BLaER1 (cell line): ENCODE data around the gene PDLIM4.

Experiments used
- H3K27ac ChIP-seq: shearing (Covaris generic); formaldehyde crosslinking; 2 replicates; pipeline ENCODE4 v1.8.1; 2022
- H3K27me3 ChIP-seq: shearing (Covaris generic); formaldehyde crosslinking; 2 replicates; pipeline ENCODE4 v1.8.1; 2022
- H3K36me3 ChIP-seq: shearing (Covaris generic); formaldehyde crosslinking; 2 replicates; pipeline ENCODE4 v1.8.1; 2022
- H3K4me1 ChIP-seq: shearing (Covaris generic); formaldehyde crosslinking; 2 replicates; pipeline ENCODE4 v1.8.1; 2022
- H3K4me2 ChIP-seq: shearing (Covaris generic); formaldehyde crosslinking; 2 replicates; pipeline ENCODE4 v1.8.1; 2022
- H3K4me3 ChIP-seq: shearing (Covaris generic); formaldehyde crosslinking; 2 replicates; pipeline ENCODE4 v1.8.1; 2022
- H3K9ac ChIP-seq: shearing (Covaris generic); formaldehyde crosslinking; 2 replicates; pipeline ENCODE4 v1.8.1; 2022
- H3K9me3 ChIP-seq: shearing (Covaris generic); formaldehyde crosslinking; 2 replicates; pipeline ENCODE4 v1.8.1; 2022
- H4K20me1 ChIP-seq: shearing (Covaris generic); formaldehyde crosslinking; 2 replicates; pipeline ENCODE4 v1.8.1; 2022
- Cebpa-rat ChIP-seq: shearing (Covaris generic); IDR thresholded peaks from 2 replicates; pipeline ENCODE4 v1.8.1; 2022

Gene PDLIM4

DNA sequence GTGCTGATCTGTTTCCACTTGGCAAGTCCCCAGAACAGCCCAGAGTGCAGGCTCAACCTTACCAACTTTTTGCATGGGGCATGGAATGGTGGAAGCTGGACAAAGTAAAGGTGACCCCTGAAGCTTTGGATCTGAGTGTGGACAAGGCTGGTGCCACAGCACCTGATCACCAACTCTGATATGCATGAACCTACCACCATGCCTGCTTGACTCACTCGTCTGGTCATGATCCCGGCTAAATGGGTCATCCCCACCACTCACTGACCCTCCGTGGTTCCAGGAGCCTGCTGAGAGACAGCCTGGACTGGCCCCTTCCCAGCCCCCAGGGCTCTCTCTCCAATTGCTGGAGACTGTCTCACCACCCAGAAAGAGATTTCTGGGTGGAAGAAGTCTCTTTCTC is 22.3 kb downstream of the PDLIM4 start:
- H3K9me3 ChIP-seq = peaks cover 14% of the 10 kb centered on the region; the same call in 1 of the 2 replicates
- no peak overlapping the region for H3K4me3 ChIP-seq
- H3K27ac ChIP-seq = no peak overlapping the region
- peak overlapping the region; percentile 55; the same call in 1 of the 2 replicates for H3K4me2 ChIP-seq
- H3K36me3 ChIP-seq = no peaks in the 10 kb centered on the region
- no peaks in the 10 kb centered on the region for H3K27me3 ChIP-seq
- no peaks in the 10 kb centered on the region for H4K20me1 ChIP-seq
- H3K4me1 ChIP-seq = peaks cover 17% of the 10 kb centered on the region
- TF ChIP-seq Cebpa-rat = no peak
- no peak overlapping the region for H3K9ac ChIP-seq

DNA sequence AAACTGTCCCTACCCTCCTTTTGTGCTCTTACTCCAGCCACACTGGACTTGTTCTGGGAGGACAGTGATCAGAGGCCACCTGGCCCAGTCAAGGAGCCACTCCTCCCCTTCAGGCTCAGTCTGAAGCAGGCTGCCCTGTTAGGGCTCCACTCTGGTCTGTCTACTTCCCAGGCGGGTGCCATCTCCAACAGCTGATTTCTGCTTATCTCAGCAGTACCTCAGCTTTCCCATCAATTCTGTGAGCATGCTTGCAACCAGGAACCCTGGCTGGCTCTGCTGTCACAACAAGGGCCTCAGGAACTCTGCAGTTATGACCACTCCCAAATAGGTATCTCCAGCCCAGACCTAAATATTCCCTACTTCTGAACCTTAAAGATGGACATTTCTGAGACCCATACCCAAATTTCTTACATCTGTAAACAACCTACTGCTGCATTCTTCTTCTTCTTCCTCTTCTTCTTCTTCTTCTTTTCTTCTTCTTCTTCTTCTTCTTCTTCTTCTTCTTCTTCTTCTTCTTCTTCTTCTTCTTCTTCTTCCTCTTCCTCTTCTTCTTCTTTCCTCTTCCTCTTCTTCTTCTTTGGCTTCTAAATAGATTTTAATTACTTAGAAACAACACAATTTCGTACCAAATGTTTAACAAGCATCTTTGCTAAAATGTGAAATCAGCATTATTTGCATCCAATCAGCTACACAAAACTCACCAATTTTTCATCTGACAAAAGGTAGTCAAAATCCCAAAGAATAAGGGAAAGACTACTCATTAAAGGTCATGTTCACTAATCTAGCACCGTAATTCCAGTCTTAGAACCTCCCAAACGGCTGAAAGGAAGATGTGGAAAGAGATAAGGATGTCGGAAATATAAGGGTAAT is 23.1 kb downstream of the PDLIM4 start:
- no peak for TF ChIP-seq Cebpa-rat
- H3K9me3 ChIP-seq = peaks cover 14% of the 10 kb centered on the region; the same call in 1 of the 2 replicates
- H3K4me1 ChIP-seq = peaks cover 17% of the 10 kb centered on the region
- no peak overlapping the region for H3K27ac ChIP-seq
- no peaks in the 10 kb centered on the region for H3K27me3 ChIP-seq
- H4K20me1 ChIP-seq = no peaks in the 10 kb centered on the region
- no peak overlapping the region for H3K4me2 ChIP-seq
- H3K36me3 ChIP-seq = no peaks in the 10 kb centered on the region
- no peak overlapping the region for H3K9ac ChIP-seq
- H3K4me3 ChIP-seq = no peak overlapping the region

- Histone ChIP-seq H4K20me1 (no peaks in the 10 kb centered on the region), H3K4me3 (no peak overlapping the region), H3K36me3 (no peaks in the 10 kb centered on the region), H3K4me1 (peaks cover 17% of the 10 kb centered on the region), H3K27ac (no peak overlapping the region), H3K9me3 (peaks cover 14% of the 10 kb centered on the region; the same call in 1 of the 2 replicates), H3K4me2 (no peak overlapping the region), H3K9ac (no peak overlapping the region), H3K27me3 (no peaks in the 10 kb centered on the region)
- no peak for TF ChIP-seq Cebpa-rat
Measured at GRCh38 chr5:132281856-132282614, 24.5 kb downstream of the PDLIM4 start.

DNA sequence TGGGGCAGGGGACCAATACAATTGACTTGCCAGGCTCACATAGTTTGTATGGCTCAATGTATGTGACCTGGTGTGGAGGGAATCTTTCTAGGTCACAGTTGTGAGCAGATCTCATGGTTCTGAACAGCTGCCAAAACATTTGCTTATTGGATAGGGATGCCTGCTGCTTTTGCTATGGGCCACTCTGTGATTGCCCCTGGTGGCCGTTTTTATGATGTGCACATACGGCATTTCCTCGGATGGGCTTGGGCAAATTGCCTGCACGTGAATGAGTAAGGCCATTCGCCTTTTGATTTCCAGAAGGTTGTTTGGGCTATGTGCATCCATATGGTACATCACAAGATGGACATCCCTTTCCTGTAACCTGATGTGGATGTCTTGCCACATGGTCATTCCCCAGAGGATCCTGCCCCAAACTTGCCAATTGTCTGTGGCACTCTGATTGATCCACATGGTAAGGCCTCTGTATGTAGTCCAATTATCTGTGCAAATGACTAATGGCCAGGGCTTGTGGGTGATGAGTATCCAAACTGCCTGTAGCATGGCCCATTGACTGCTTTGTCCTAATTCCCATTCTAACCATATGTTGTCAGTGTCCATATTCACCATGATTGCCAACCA is 26.0 kb downstream of the PDLIM4 start:
- Histone ChIP-seq H3K4me1 (peaks cover 12% of the 10 kb centered on the region), H3K9me3 (peaks cover 14% of the 10 kb centered on the region; the same call in 1 of the 2 replicates), H3K27ac (no peak overlapping the region), H3K9ac (no peak overlapping the region), H3K36me3 (no peaks in the 10 kb centered on the region), H3K4me2 (no peak overlapping the region), H3K4me3 (no peak overlapping the region), H4K20me1 (no peaks in the 10 kb centered on the region), H3K27me3 (no peaks in the 10 kb centered on the region)
- no peak for TF ChIP-seq Cebpa-rat

GRCh38 chr5:132289097-132289496 is 31.6 kb downstream of the PDLIM4 start:
- Histone ChIP-seq H3K36me3 (no peaks in the 10 kb centered on the region), H3K9me3 (no peaks in the 10 kb centered on the region), H3K4me1 (peaks cover 15% of the 10 kb centered on the region), H3K4me3 (no peak overlapping the region), H3K27ac (no peak overlapping the region), H3K27me3 (no peaks in the 10 kb centered on the region), H3K9ac (no peak overlapping the region), H4K20me1 (no peaks in the 10 kb centered on the region), H3K4me2 (no peak overlapping the region)
- TF ChIP-seq Cebpa-rat = no peak

- Histone ChIP-seq H4K20me1 (no peaks in the 10 kb centered on the region; the same call in 1 of the 2 replicates), H3K36me3 (no peaks in the 10 kb centered on the region), H3K4me1 (peaks cover 31% of the 10 kb centered on the region), H3K27ac (no peak overlapping the region), H3K9me3 (no peaks in the 10 kb centered on the region), H3K27me3 (peaks cover 19% of the 10 kb centered on the region), H3K4me3 (no peak overlapping the region), H3K9ac (no peak overlapping the region), H3K4me2 (no peak overlapping the region)
- TF ChIP-seq Cebpa-rat = no peak
Measured at GRCh38 chr5:132291026-132291425, 33.5 kb downstream of the PDLIM4 start.

DNA sequence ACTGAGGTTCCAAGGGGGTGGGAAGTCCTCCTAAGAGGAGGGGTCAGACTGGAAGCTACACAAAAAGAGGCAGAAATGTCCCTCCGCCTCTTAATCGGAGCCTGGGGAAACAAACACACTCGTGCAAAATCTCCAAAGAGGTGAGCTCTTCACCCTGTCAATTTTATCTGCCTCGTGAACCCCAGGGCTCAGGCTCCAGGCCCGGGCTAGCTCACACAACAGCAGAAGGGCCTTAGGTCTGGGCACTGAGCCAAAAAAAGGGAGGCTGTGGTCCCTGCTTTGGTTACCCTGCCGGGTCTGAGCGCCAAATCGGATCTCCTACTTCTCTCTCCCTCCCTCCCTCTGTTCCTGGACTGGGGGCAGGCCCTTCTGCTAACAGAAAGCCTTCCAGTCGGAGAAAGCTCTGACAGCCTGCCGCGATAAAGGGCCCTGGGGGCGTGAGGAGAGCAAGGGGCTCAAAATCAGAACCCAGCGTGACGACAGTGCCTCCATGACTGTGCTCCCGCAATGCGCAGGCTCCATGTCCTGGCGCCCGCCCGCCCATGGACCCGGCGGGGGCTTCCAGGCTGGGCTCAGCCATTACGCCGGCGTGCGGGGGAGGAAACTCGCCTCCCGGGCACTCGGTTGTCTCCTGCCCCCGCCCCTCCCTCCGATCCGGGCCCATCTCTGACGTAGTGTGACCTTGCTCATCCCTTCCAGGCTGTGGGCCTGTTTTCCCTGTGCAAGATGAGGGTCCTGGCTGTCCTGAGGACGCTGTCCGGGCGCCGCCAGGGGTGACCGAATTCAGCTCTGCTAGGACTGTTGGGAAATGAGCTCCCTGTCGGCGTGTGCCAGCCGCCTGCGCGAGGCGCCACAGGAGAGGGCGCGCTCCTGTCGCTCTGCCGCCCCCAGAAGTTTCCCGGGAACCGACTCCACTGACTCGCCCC is 35.8 kb downstream of the PDLIM4 start:
- H3K27me3 ChIP-seq = peaks cover 19% of the 10 kb centered on the region
- peak overlapping the region; percentile 100 for H3K4me2 ChIP-seq
- H3K9me3 ChIP-seq = no peaks in the 10 kb centered on the region
- peak overlapping the region; percentile 84 for H3K9ac ChIP-seq
- H3K27ac ChIP-seq = peak overlapping the region; percentile 89
- H3K4me3 ChIP-seq = peak overlapping the region; percentile 77
- H3K4me1 ChIP-seq = peaks cover 35% of the 10 kb centered on the region
- no peak for TF ChIP-seq Cebpa-rat
- no peaks in the 10 kb centered on the region for H3K36me3 ChIP-seq
- no peaks in the 10 kb centered on the region; the same call in 1 of the 2 replicates for H4K20me1 ChIP-seq

- Histone ChIP-seq H3K4me1 (peaks cover 35% of the 10 kb centered on the region), H3K36me3 (no peaks in the 10 kb centered on the region), H3K4me2 (peak within 1 kb of the TSS; percentile 100), H4K20me1 (no peaks in the 10 kb centered on the region; the same call in 1 of the 2 replicates), H3K27me3 (peaks cover 19% of the 10 kb centered on the region), H3K4me3 (peak within 1 kb of the TSS; percentile 77), H3K9ac (peak within 1 kb of the TSS; percentile 84), H3K27ac (peak within 1 kb of the TSS; percentile 89), H3K9me3 (no peaks in the 10 kb centered on the region)
- no peak for TF ChIP-seq Cebpa-rat
Measured at GRCh38 chr5:132293992-132294727, 36.7 kb downstream of the PDLIM4 start, which contains the start of gene SLC22A4. SLC22A4 (plus strand) TSS chr5:132294394; CDS start chr5:132294617, 223 bp downstream.
